ENCODE results near the gene AGBL1.

The AGBL1 gene

GRCh38 chr15:86347245-86347644, 267.6 kb downstream of the AGBL1 start:
- TF ChIP-seq TCF12 (IDR thresholded peaks at IDR 0.05; ENCODE audit: low read depth) (no peak), EGR1 (IDR thresholded peaks at IDR 0.05) (no peak)

- TF ChIP-seq NFIC (IDR thresholded peaks at IDR 0.05) (no peak), REST (IDR thresholded peaks at IDR 0.05; ENCODE audit: low read depth) (no peak), TAF1 (IDR thresholded peaks at IDR 0.05; ENCODE audit: low read depth) (no peak), TEAD4 (IDR thresholded peaks at IDR 0.05) (no peak), FOXM1 (IDR thresholded peaks at IDR 0.05; ENCODE audit: borderline replicate concordance, low read depth) (no peak), MAX (IDR thresholded peaks at IDR 0.05) (no peak), RAD21 (IDR thresholded peaks at IDR 0.05; ENCODE audit: low read depth) (no peak), EGR1 (IDR thresholded peaks at IDR 0.05) (no peak)
These were observed 269.9 kb downstream of the AGBL1 start for GRCh38 chr15:86349565-86349964.

GRCh38 chr15:86353213-86353612, 273.5 kb downstream of the AGBL1 start:
- no peak for TF ChIP-seq ZBTB7A (IDR thresholded peaks at IDR 0.05; ENCODE audit: low read depth)
- no peak for TF ChIP-seq CREB1 (IDR thresholded peaks at IDR 0.05; ENCODE audit: low read depth)
- TF ChIP-seq USF1 (IDR thresholded peaks at IDR 0.05) = no peak
- TF ChIP-seq REST (IDR thresholded peaks at IDR 0.05; ENCODE audit: low read depth) = no peak
- no peak for TF ChIP-seq TCF12 (IDR thresholded peaks at IDR 0.05; ENCODE audit: low read depth)
- no peak for TF ChIP-seq TEAD4 (IDR thresholded peaks at IDR 0.05)
- no peak for TF ChIP-seq FOXM1 (IDR thresholded peaks at IDR 0.05; ENCODE audit: borderline replicate concordance, low read depth)
- no peak for TF ChIP-seq TAF1 (IDR thresholded peaks at IDR 0.05; ENCODE audit: low read depth)
- TF ChIP-seq CEBPB (IDR thresholded peaks at IDR 0.05) = no peak
- no peak for TF ChIP-seq EP300 (IDR thresholded peaks at IDR 0.05; ENCODE audit: borderline replicate concordance)

GRCh38 chr15:86355361-86355760, 275.7 kb downstream of the AGBL1 start:
- no peak for TF ChIP-seq CEBPB (IDR thresholded peaks at IDR 0.05)

GRCh38 chr15:86355801-86356200, 276.1 kb downstream of the AGBL1 start:
- no peak for TF ChIP-seq ZBTB7A (IDR thresholded peaks at IDR 0.05; ENCODE audit: low read depth)
- no peak for TF ChIP-seq TEAD4 (IDR thresholded peaks at IDR 0.05)
- TF ChIP-seq CEBPB (IDR thresholded peaks at IDR 0.05) = no peak
- TF ChIP-seq REST (IDR thresholded peaks at IDR 0.05; ENCODE audit: low read depth) = peak; percentile 77

GRCh38 chr15:86362555-86362954, 282.9 kb downstream of the AGBL1 start:
- TF ChIP-seq USF1 (IDR thresholded peaks at IDR 0.05) (no peak), FOXM1 (IDR thresholded peaks at IDR 0.05; ENCODE audit: borderline replicate concordance, low read depth) (no peak), MAX (IDR thresholded peaks at IDR 0.05) (no peak), REST (IDR thresholded peaks at IDR 0.05; ENCODE audit: low read depth) (no peak), RAD21 (IDR thresholded peaks at IDR 0.05; ENCODE audit: low read depth) (no peak), YY1 (IDR thresholded peaks at IDR 0.05; ENCODE audit: low read depth) (no peak), CEBPB (IDR thresholded peaks at IDR 0.05) (no peak), CREB1 (IDR thresholded peaks at IDR 0.05; ENCODE audit: low read depth) (no peak), TCF12 (IDR thresholded peaks at IDR 0.05; ENCODE audit: low read depth) (no peak), TEAD4 (IDR thresholded peaks at IDR 0.05) (no peak), EGR1 (IDR thresholded peaks at IDR 0.05) (no peak), EP300 (IDR thresholded peaks at IDR 0.05; ENCODE audit: borderline replicate concordance) (no peak), ZBTB7A (IDR thresholded peaks at IDR 0.05; ENCODE audit: low read depth) (no peak), NFIC (IDR thresholded peaks at IDR 0.05) (no peak), TAF1 (IDR thresholded peaks at IDR 0.05; ENCODE audit: low read depth) (no peak)

Measured in Ishikawa (cell line).